HEK293T (cell line): ENCODE data around the gene BMP5.
A peak's percentile ranks its signal among the peaks of the same experiment; 100 is the strongest.

Source experiments
- ARNT ChIP-seq: fragments of 450-650 bp; IDR thresholded peaks from 2 replicates; pipeline ENCODE4 v1.6.1; 2017; ENCODE audit warnings: mild to moderate bottlenecking
- BHLHE40 ChIP-seq: fragments of 450-650 bp; IDR thresholded peaks from 2 replicates; pipeline ENCODE4 v1.6.1; 2016; ENCODE audit warnings: mild to moderate bottlenecking, moderate library complexity, borderline replicate concordance
- CTBP1 ChIP-seq: fragments of 450-650 bp; IDR thresholded peaks from 2 replicates; pipeline ENCODE4 v1.6.1; 2016; ENCODE audit warnings: borderline replicate concordance
- ELF4 ChIP-seq: fragments of 450-650 bp; IDR thresholded peaks from 2 replicates; pipeline ENCODE4 v1.6.1; 2017; ENCODE audit warnings: antibody characterized with exemption
- FOXA1 ChIP-seq: fragments of 450-650 bp; IDR thresholded peaks from 2 replicates; pipeline ENCODE4 v1.6.1; 2016; ENCODE audit warnings: mild to moderate bottlenecking
- FOXK2 ChIP-seq: fragments of 450-650 bp; IDR thresholded peaks from 2 replicates; pipeline ENCODE4 v1.6.1; 2016; ENCODE audit warnings: mild to moderate bottlenecking
- FOXM1 ChIP-seq: fragments of 450-650 bp; IDR thresholded peaks from 2 replicates; pipeline ENCODE4 v1.6.1; 2017; ENCODE audit warnings: mild to moderate bottlenecking, borderline replicate concordance
- HDGF ChIP-seq: fragments of 450-650 bp; IDR thresholded peaks from 2 replicates; pipeline ENCODE4 v1.6.1; 2017; ENCODE audit warnings: antibody characterized with exemption, borderline replicate concordance
- PKNOX1 ChIP-seq: fragments of 450-650 bp; IDR thresholded peaks from 2 replicates; pipeline ENCODE4 v1.6.1; 2016
- SP1 ChIP-seq: fragments of 450-650 bp; IDR thresholded peaks from 2 replicates; pipeline ENCODE4 v1.6.1; 2017
- SUZ12 ChIP-seq: fragments of 450-650 bp; IDR thresholded peaks from 2 replicates; pipeline ENCODE4 v1.6.1; 2016; ENCODE audit warnings: mild to moderate bottlenecking
- TARDBP ChIP-seq: fragments of 450-650 bp; IDR thresholded peaks from 2 replicates; pipeline ENCODE4 v1.6.1; 2016
- ZNF384 ChIP-seq: fragments of 450-650 bp; IDR thresholded peaks from 2 replicates; pipeline ENCODE4 v1.6.1; 2016

GRCh38 chr6:55870181-55870813 lies 5.1 kb downstream of the BMP5 start:
- no peak for TF ChIP-seq SP1
- no peak for TF ChIP-seq ELF4
- TF ChIP-seq FOXA1: no peak
- no peak for TF ChIP-seq SUZ12
- no peak for TF ChIP-seq FOXM1
- no peak for TF ChIP-seq ARNT
- TF ChIP-seq FOXK2: no peak
- TF ChIP-seq CTBP1: no peak
- no peak for TF ChIP-seq TARDBP
- no peak for TF ChIP-seq HDGF
- peak; percentile 46; the same call in 1 of the 2 replicates for TF ChIP-seq PKNOX1
- no peak for TF ChIP-seq ZNF384
- TF ChIP-seq BHLHE40: no peak
